ENCODE data around the gene EVI5L.
A peak's percentile ranks its signal among the peaks of the same experiment; 100 is the strongest.

Gene EVI5L

GRCh38 chr19:7894612-7895309 lies 64.7 kb downstream of the EVI5L start:
- DNase-seq (ENCODE audit: low read depth) = no peak
- TF ChIP-seq CTCF (conservative IDR thresholded peaks at IDR 0.05; ENCODE audit: low read depth, low read length) = peak; percentile 1
- H3K4me3 ChIP-seq (ENCODE audit: low read length) = no peak overlapping the region

DNA sequence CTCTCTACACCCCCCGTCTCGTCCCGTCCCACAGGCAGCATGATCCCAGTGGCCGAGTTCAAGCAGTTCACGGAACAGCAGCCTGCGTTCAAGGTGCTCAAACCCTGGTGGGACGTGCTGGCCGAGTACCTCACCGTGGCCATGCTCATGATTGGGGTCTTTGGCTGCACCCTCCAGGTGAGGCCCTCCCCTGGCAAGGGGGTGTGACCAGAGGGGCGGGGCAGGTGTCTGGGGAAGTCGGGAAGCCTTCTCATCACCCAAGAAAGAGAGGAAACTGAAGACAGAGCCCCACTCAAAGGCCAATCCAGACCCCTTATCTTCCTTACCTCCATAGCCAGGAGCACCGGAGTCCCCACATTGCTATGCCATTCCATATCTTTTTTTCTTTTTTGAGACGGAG lies 65.5 kb downstream of the EVI5L start:
- H3K4me3 ChIP-seq (ENCODE audit: low read length) = no peak overlapping the region
- no peak for TF ChIP-seq CTCF (conservative IDR thresholded peaks at IDR 0.05; ENCODE audit: low read depth, low read length)
- DNase-seq (ENCODE audit: low read depth) = no peak

DNA sequence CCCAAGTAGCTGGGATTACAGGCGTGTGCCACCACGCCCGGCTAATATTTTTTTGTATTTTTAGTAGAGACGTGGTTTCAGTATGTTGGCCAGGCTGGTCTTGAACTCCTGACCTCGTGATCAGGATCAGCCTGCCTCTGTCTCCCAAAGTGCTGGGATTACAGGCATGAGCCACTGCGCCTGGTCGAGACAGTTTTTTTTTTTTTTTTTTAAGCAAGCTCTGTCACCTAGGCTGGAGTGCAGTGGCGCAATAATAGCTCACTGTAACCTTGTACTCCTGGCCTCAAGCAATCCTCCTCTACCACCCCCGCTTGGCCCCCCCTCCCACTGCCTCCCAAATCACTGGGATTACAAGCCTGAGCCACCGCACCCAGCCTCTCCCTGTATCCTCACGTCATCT lies 67.3 kb downstream of the EVI5L start:
- TF ChIP-seq CTCF (conservative IDR thresholded peaks at IDR 0.05; ENCODE audit: low read depth, low read length) = no peak
- DNase-seq (ENCODE audit: low read depth) = no peak

GRCh38 chr19:7898967-7899366 lies 68.9 kb downstream of the EVI5L start:
- no peak for TF ChIP-seq CTCF (conservative IDR thresholded peaks at IDR 0.05; ENCODE audit: low read depth, low read length)
- H3K4me3 ChIP-seq (ENCODE audit: low read length) = no peak overlapping the region
- DNase-seq (ENCODE audit: low read depth) = no peak

More for the DNA sequence above, 67.3 kb downstream of the EVI5L start:
- H3K4me3 ChIP-seq (ENCODE audit: low read length) = no peak overlapping the region

GRCh38 chr19:7899751-7900378 lies 69.8 kb downstream of the EVI5L start:
- no peak for TF ChIP-seq CTCF (conservative IDR thresholded peaks at IDR 0.05; ENCODE audit: low read depth, low read length)

GRCh38 chr19:7900401-7900870 lies 70.4 kb downstream of the EVI5L start:
- DNase-seq (ENCODE audit: low read depth) = no peak
- H3K4me3 ChIP-seq (ENCODE audit: low read length) = no peak overlapping the region
- no peak for TF ChIP-seq CTCF (conservative IDR thresholded peaks at IDR 0.05; ENCODE audit: low read depth, low read length)

More at GRCh38 chr19:7899751-7900378, 69.8 kb downstream of the EVI5L start:
- no peak for DNase-seq (ENCODE audit: low read depth)
- no peak overlapping the region for H3K4me3 ChIP-seq (ENCODE audit: low read length)

GRCh38 chr19:7900931-7901330 lies 70.9 kb downstream of the EVI5L start:
- TF ChIP-seq CTCF (conservative IDR thresholded peaks at IDR 0.05; ENCODE audit: low read depth, low read length) = no peak
- no peak overlapping the region for H3K4me3 ChIP-seq (ENCODE audit: low read length)
- no peak for DNase-seq (ENCODE audit: low read depth)

Measured in retinal pigment epithelial cell (primary cell).